Measurements from ENCODE around the gene CHODL. TPM values are rescaled to one million over a fixed set of nuclear protein-coding genes. Genes with fewer than 3 reads are reported as not detected.

The CHODL gene
- total RNA-seq = 0.12 and 0.16 TPM in 2 replicates

GRCh38 chr21:18244671-18245463 lies at the start of gene CHODL:
Gene CHODL (plus strand): TSS chr21:18244833. CDS start chr21:18245224, 391 bp downstream.

Other genes with a start within 250 kb of the CHODL start
- gene TMPRSS15, start 159.0 kb downstream of the CHODL start, total RNA-seq = not detected in 2 replicates

Measured in hair follicle dermal papilla cell (primary cell).